Upper lobe of left lung (tissue), 4 donors: ENCODE results near the gene PROSER2.

Experiments
- EP300 ChIP-seq, 4 donors: sonication (generic); formaldehyde crosslinking; IDR thresholded peaks; one replicate each; pipeline ENCODE4 v1.5.1; 2017; ENCODE audit warnings: antibody characterized with exemption in 4 of 4, control low read depth in 2 of 4
- POLR2A ChIP-seq, 4 donors: fragments of 450-650 bp; IDR thresholded peaks; one replicate each; pipeline ENCODE4 v1.5.1; 2016 to 2017; ENCODE audit warnings: antibody characterized with exemption in 4 of 4, mild to moderate bottlenecking in 2 of 4
- POLR2AphosphoS5 ChIP-seq, 2 donors: sonication (generic); formaldehyde crosslinking; IDR thresholded peaks; one replicate each; pipeline ENCODE4 v1.5.1; 2017; ENCODE audit warnings: antibody characterized with exemption in 2 of 2
- TF ChIP-seq, protein P1 (sequence below), 6 experiments: fragments of 450-650 bp in 4 of 6; fragments of 200-600 bp in 2 of 6; sonication (generic) in 2 of 6; IDR thresholded peaks; one replicate each; pipeline ENCODE4 v1.5.1; 2016 to 2019; ENCODE audit warnings: antibody characterized with exemption in 6 of 6

DNA sequence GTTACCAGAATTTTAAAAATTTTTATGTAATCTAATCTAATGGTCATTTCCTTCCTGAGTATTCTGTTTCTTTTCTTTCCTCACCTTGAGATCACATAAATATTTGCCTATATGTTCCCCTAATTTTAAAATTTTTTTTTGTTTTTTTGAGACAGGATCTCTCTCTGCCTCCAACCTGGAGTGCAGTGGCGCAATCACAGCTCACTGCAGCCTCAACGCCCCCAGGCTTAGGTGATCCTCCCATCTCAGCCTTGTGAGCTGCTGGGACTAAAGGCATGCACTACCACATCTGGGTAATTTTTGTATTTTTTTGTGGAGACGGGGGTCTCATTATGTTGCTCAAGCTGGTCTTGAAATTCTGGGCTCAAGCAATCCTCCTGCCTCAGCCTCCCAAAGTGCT, 4.1 kb upstream of the PROSER2 start:
- TF ChIP-seq, protein P1, sequence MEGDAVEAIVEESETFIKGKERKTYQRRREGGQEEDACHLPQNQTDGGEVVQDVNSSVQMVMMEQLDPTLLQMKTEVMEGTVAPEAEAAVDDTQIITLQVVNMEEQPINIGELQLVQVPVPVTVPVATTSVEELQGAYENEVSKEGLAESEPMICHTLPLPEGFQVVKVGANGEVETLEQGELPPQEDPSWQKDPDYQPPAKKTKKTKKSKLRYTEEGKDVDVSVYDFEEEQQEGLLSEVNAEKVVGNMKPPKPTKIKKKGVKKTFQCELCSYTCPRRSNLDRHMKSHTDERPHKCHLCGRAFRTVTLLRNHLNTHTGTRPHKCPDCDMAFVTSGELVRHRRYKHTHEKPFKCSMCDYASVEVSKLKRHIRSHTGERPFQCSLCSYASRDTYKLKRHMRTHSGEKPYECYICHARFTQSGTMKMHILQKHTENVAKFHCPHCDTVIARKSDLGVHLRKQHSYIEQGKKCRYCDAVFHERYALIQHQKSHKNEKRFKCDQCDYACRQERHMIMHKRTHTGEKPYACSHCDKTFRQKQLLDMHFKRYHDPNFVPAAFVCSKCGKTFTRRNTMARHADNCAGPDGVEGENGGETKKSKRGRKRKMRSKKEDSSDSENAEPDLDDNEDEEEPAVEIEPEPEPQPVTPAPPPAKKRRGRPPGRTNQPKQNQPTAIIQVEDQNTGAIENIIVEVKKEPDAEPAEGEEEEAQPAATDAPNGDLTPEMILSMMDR (IDR thresholded peaks at IDR 0.05), result no peak
- TF ChIP-seq POLR2A (IDR thresholded peaks at IDR 0.05) (no peak), POLR2AphosphoS5 (IDR thresholded peaks at IDR 0.05) (no peak), EP300 (IDR thresholded peaks at IDR 0.05) (no peak)
